DND-41 (cell line): Measurements from ENCODE around the gene OXCT1.
A peak's percentile ranks its signal among the peaks of the same experiment; 100 is the strongest.

Experiments used
- ATAC-seq: fragments of 200-7000 bp; cut with Tn5 transposase; 3 replicates; pipeline ENCODE4 v1.9.1; 2021; ENCODE audit warnings: low read depth; ENCODE audit not compliant: insufficient read depth
- DNase-seq: peaks from one replicate; pipeline ENCODE4 v3.0.0-alpha.2; 2020
- H2AFZ ChIP-seq: 2 replicates; pipeline ENCODE4 v1.6.0; 2012; ENCODE audit warnings: low read depth, low read length
- H3K27ac ChIP-seq: 2 replicates; pipeline ENCODE4 v1.5.1; 2012; ENCODE audit warnings: low read length, inconsistent platforms
- H3K27me3 ChIP-seq: fragments of 200-600 bp; sonication (generic); 2 replicates; pipeline ENCODE4 v1.6.0; 2012; ENCODE audit warnings: low read length, mild to moderate bottlenecking, inconsistent platforms; ENCODE audit not compliant: insufficient read depth, poor library complexity
- H3K36me3 ChIP-seq: 2 replicates; pipeline ENCODE4 v1.5.1; 2012; ENCODE audit warnings: low read length, inconsistent platforms; ENCODE audit not compliant: insufficient read depth
- H3K4me1 ChIP-seq: 2 replicates; pipeline ENCODE4 v1.5.1; 2012; ENCODE audit warnings: mild to moderate bottlenecking, low read length; ENCODE audit not compliant: insufficient read depth
- H3K4me2 ChIP-seq: 2 replicates; pipeline ENCODE4 v1.6.0; 2012; ENCODE audit warnings: mild to moderate bottlenecking, moderate library complexity, low read length, inconsistent platforms; ENCODE audit not compliant: insufficient read depth
- H3K4me3 ChIP-seq, 2 experiments: fragments of 200-600 bp in 1 of 2; shearing (Covaris generic) in 1 of 2; 2 replicates each; pipeline ENCODE4 v1.5.1; 2012 to 2016; ENCODE audit warnings: inconsistent platforms in 2 of 2, low read length in 2 of 2, mild to moderate bottlenecking in 2 of 2, low read depth in 1 of 2, moderate library complexity in 1 of 2
- H3K79me2 ChIP-seq: 2 replicates; pipeline ENCODE4 v1.6.0; 2012; ENCODE audit warnings: low read length, inconsistent platforms; ENCODE audit not compliant: insufficient read depth
- H3K9ac ChIP-seq: 2 replicates; pipeline ENCODE4 v1.6.0; 2012; ENCODE audit warnings: low read depth, mild to moderate bottlenecking, inconsistent platforms, low read length, moderate library complexity
- H3K9me3 ChIP-seq: 2 replicates; pipeline ENCODE4 v1.5.1; 2012; ENCODE audit warnings: low read length, moderate library complexity, mild to moderate bottlenecking, inconsistent platforms; ENCODE audit not compliant: insufficient read depth, severe bottlenecking
- H4K20me1 ChIP-seq: 2 replicates; pipeline ENCODE4 v1.6.0; 2012; ENCODE audit warnings: low read length; ENCODE audit not compliant: insufficient read depth
- EZH2 ChIP-seq: IDR thresholded peaks from 3 replicates; pipeline ENCODE4 v1.6.1; 2012; ENCODE audit warnings: borderline replicate concordance, low read depth, mild to moderate bottlenecking, moderate library complexity, low read length, inconsistent platforms; ENCODE audit not compliant: severe bottlenecking
- TF ChIP-seq, protein P1 (sequence below): IDR thresholded peaks from 2 replicates; pipeline ENCODE4 v1.5.1; 2012; ENCODE audit warnings: borderline replicate concordance, low read length, moderate library complexity, mild to moderate bottlenecking; ENCODE audit not compliant: poor library complexity, severe bottlenecking; ENCODE audit errors: extremely low read depth

OXCT1 gene

DNA sequence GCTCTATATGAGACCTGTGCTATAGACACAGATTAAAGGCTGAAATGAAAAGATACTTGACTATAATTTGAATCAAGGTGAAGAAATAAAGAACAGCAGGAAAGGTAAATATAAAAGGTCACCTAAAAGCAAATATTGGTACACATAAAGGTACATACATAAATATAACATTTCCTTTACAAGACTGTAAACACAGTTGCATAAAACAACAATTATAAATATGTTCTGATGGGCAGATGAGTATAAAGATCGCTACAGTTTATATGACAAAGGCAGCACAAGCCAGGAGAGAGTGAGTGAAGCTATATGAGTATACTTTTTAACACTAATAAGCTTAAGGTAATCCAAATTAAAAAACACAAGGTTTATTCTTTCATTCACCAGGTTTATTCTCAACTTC lies 114.5 kb downstream of the OXCT1 start:
- DNase-seq (no peak), ATAC-seq (no peak)
- Histone ChIP-seq H3K9me3 (no peaks in the 10 kb centered on the region), H3K9ac (no peak overlapping the region), H3K27me3 (no peaks in the 10 kb centered on the region), H3K79me2 (no peaks in the 10 kb centered on the region), H3K36me3 (peaks cover 62% of the 10 kb centered on the region), H3K27ac (no peak overlapping the region), H4K20me1 (no peaks in the 10 kb centered on the region), H3K4me3 (no peak overlapping the region), H2AFZ (no peak overlapping the region), H3K4me2 (no peak overlapping the region), H3K4me1 (no peaks in the 10 kb centered on the region)
- no peak for TF ChIP-seq EZH2
- TF ChIP-seq, protein P1, sequence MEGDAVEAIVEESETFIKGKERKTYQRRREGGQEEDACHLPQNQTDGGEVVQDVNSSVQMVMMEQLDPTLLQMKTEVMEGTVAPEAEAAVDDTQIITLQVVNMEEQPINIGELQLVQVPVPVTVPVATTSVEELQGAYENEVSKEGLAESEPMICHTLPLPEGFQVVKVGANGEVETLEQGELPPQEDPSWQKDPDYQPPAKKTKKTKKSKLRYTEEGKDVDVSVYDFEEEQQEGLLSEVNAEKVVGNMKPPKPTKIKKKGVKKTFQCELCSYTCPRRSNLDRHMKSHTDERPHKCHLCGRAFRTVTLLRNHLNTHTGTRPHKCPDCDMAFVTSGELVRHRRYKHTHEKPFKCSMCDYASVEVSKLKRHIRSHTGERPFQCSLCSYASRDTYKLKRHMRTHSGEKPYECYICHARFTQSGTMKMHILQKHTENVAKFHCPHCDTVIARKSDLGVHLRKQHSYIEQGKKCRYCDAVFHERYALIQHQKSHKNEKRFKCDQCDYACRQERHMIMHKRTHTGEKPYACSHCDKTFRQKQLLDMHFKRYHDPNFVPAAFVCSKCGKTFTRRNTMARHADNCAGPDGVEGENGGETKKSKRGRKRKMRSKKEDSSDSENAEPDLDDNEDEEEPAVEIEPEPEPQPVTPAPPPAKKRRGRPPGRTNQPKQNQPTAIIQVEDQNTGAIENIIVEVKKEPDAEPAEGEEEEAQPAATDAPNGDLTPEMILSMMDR = no peak

DNA sequence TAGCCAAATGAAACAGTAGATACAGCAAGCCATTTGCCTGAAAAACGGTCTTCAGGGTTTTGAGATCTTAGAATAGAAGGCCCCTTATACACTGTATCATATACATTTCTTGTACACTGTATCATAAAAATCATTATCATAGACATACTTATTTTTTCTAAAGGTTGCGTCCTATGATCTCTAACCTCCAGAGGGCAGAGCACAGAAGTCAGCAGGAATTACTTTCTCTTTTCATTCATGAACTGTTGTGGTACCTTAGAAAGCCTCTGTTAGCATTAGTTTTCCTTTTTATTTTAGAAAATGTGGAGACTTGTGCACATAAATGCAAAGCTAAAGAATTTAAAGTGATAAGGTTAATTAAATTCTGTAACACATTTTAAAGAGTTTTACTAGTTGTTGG lies 115.4 kb downstream of the OXCT1 start:
- DNase-seq (no peak), ATAC-seq (peak; percentile 74)

DNA sequence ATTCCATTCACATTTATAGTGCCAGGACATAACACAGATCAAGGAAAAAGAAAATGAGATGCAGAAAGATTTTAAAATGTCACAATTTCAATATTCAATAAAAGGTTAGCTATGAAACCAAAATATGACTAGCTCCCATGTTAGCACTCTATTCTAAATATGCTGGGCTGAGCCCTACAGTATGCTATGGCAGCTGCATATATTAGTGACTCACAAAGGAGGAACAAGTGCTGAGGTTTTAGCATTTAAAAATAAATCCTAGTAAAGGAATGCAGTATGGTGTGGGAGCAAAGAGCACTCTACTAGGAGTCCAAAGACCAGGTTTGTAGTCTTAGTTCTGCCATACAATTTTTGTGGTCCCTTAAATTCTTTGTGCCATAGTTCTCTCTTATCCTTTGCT lies 118.4 kb downstream of the OXCT1 start:
- no peak for TF ChIP-seq EZH2
- TF ChIP-seq, protein P1 = no peak

More for the DNA sequence above, 115.4 kb downstream of the OXCT1 start:
- Histone ChIP-seq H3K4me1 (no peaks in the 10 kb centered on the region), H3K4me3 (no peak overlapping the region), H3K79me2 (no peaks in the 10 kb centered on the region), H3K36me3 (peaks cover 57% of the 10 kb centered on the region), H3K4me2 (no peak overlapping the region), H3K27me3 (no peaks in the 10 kb centered on the region), H3K9ac (no peak overlapping the region), H3K9me3 (no peaks in the 10 kb centered on the region), H4K20me1 (no peaks in the 10 kb centered on the region), H2AFZ (no peak overlapping the region), H3K27ac (no peak overlapping the region)
- TF ChIP-seq EZH2 = no peak
- TF ChIP-seq, protein P1 = peak; percentile 56

DNA sequence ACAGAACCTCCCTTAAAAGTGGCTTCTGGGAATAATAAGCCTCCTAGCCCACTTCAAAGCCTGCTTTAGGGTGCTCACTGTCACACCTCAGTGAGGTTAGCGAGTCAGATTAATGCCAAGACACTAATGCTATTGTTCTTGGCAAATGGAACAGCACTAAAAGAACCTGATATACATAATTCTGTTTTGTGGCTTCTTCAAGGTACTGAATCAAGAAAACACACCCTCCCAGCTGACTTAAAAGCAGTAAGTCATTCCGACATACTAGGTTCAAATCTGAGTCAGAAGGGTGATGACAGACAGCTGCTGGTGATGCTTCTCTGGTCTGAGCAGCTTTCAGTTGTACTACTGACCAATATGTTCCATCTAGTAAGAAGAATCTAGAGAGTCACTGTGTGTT lies 121.6 kb downstream of the OXCT1 start:
- H3K4me2 ChIP-seq = no peak overlapping the region
- H3K4me1 ChIP-seq = no peaks in the 10 kb centered on the region
- no peak overlapping the region for H3K4me3 ChIP-seq
- no peak overlapping the region for H3K9ac ChIP-seq
- no peaks in the 10 kb centered on the region; the same call in 1 of the 2 replicates for H3K79me2 ChIP-seq
- H3K36me3 ChIP-seq = peaks cover 65% of the 10 kb centered on the region
- H4K20me1 ChIP-seq = no peaks in the 10 kb centered on the region
- ATAC-seq (no peak), DNase-seq (no peak)
- no peak overlapping the region for H3K27ac ChIP-seq
- H3K27me3 ChIP-seq = no peaks in the 10 kb centered on the region
- no peaks in the 10 kb centered on the region for H3K9me3 ChIP-seq
- no peak overlapping the region for H2AFZ ChIP-seq
- no peak for TF ChIP-seq EZH2
- TF ChIP-seq, protein P1 = no peak

More for the DNA sequence above, 118.4 kb downstream of the OXCT1 start:
- DNase-seq = no peak
- Histone ChIP-seq H3K4me2 (no peak overlapping the region), H3K36me3 (peaks cover 64% of the 10 kb centered on the region), H3K4me3 (no peak overlapping the region), H3K27ac (no peak overlapping the region), H3K27me3 (no peaks in the 10 kb centered on the region), H3K4me1 (no peaks in the 10 kb centered on the region), H3K79me2 (no peaks in the 10 kb centered on the region), H2AFZ (no peak overlapping the region), H3K9ac (no peak overlapping the region), H4K20me1 (no peaks in the 10 kb centered on the region), H3K9me3 (no peaks in the 10 kb centered on the region)
- no peak for ATAC-seq
